HG03558 (cell line): ENCODE measurements around the gene BPIFA2.

Experiments
- ATAC-seq: cut with Tn5 transposase; IDR thresholded peaks from one replicate; pipeline ENCODE4 v1.9.1; 2021; ENCODE audit warnings: moderate number of reproducible peaks; ENCODE audit not compliant: unreplicated experiment; ENCODE audit errors: extremely low read depth

The BPIFA2 gene

GRCh38 chr20:33191484-33191883, 23.5 kb downstream of the BPIFA2 start:
- no peak for ATAC-seq

DNA sequence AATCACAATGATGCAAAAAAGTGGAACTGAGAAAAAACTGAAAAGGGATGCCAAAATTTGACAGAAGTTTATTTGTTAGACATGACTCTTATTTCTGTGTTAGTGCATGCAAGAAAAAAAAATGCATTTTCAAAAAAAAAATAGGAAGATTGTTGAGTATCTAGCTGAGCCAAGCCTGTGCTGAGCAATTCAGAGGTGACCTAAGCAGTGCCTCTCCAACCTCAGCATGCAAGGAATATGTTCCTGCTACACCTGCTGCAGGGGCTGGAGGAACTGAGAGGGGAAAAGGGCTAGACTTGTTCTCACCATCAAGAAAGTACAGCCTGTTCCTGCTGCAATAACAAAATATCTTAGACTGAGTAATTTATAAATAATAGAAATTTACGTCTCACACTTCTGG, 24.0 kb downstream of the BPIFA2 start:
- no peak for ATAC-seq

- ATAC-seq = no peak
Observed at GRCh38 chr20:33192912-33193501, 25.0 kb downstream of the BPIFA2 start.

DNA sequence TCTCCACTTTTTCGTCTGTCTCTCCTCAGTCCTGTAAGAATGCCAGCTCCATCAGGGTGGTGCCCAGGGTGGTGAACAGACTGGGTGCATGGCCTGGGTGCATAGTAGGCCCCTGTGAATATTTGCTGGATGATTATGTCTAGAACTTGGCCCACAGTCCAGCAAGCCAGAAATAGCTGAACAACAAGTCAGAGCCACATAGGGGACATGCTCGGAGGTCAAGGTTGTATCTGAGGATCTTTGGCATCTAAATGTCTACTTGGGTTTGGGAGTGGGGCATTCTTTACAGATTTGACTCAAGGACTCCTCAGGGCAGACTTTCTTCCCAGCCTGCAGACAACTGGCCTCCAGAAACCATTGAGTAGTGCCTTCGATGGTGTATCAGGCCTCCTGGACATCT, 31.1 kb downstream of the BPIFA2 start:
- no peak for ATAC-seq

GRCh38 chr20:33202451-33202850, 34.5 kb downstream of the BPIFA2 start:
- ATAC-seq = no peak

DNA sequence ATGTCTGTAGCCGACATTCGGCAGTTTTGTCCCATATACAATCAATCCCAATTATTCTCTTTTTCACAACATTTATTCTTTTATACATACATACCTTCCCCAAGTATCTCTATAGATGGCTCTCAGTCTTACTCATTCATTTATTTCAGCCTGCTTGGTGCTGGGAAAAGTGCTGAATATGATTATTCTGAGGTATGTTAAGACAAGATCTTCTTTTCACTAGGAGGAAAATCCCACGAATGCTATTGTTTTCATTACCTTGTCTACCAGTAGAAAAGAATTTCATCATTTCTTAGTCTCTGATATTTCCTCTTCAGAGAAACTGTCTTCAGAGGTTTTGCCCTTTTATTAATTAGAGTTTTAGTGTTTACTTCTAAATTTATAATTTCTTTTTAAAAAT, 35.5 kb downstream of the BPIFA2 start:
- no peak for ATAC-seq

DNA sequence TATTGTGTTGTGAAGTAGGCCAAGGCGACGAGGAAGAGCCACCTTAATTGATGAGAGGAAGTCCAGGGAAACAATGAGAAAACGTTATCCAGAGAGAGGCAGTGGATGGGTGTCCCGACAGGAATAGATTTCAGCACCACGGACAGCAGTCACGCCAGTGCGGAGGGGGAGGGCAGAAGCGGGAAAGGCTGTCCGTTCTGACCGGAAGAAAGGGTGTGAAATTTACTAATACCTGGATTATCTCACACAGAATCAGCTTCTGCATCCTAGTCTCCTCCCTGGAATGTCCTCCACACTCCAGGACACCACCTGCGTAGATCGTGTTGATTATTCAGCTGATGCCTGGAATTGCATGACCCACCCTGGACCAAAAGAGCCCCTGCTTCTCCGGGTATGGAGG, 41.8 kb downstream of the BPIFA2 start:
- no peak for ATAC-seq

DNA sequence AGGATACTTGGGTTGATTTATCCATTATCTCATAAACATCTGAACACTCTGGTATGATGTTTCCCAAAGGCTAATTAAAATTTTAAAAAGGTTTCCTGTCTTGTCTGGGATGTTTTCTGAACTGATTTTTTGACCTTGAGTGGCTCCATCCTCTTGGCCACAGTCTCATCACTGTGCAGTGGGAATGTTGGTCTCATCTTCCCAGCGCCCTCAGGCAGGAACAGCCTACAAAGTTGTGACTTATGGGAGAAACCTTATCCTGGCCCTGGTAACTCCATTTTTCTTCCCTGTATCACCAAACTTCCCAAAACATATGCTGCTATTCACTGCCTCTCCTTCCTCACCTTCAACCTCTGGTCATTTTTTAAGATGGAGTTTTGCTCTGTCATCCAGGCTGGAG, 42.4 kb downstream of the BPIFA2 start:
- no peak for ATAC-seq

- ATAC-seq = no peak
Observed at GRCh38 chr20:33211817-33212424, 44.0 kb downstream of the BPIFA2 start.

- ATAC-seq = no peak
Observed at GRCh38 chr20:33217052-33217451, 49.1 kb downstream of the BPIFA2 start, which contains the start of gene BPIFA3. TSS of gene BPIFA3 (plus strand) at chr20:33217352. CDS start at chr20:33217537, 185 bp downstream.

- ATAC-seq = no peak
Observed at GRCh38 chr20:33224399-33224798, 56.4 kb downstream of the BPIFA2 start.

- ATAC-seq = no peak
Observed at GRCh38 chr20:33229843-33230242, 61.9 kb downstream of the BPIFA2 start.
